B cell (primary cell): ENCODE results near the gene SMIM41. TPM values are rescaled to one million over a fixed set of nuclear protein-coding genes. Genes with fewer than 3 reads are reported as not detected.

ENCODE experiments used
- ATAC-seq: fragments of 200-7000 bp; cut with Tn5 transposase; one replicate; pipeline ENCODE4 v1.10.0; 2021; ENCODE audit warnings: low read depth, mild to moderate bottlenecking, moderate number of reproducible peaks, moderate library complexity
- CTCF ChIA-PET: fragments of 350-600 bp; sonication (Branson Sonifier 250); formaldehyde crosslinking; loops from one replicate; lab custom pipeline; 2021; ENCODE audit warnings: antibody characterized with exemption, inconsistent platforms; lab: Charles Lee
- POLR2A ChIA-PET: fragments of 350-600 bp; sonication (Branson Sonifier 250); formaldehyde crosslinking; loops from one replicate; lab custom pipeline; 2021; ENCODE audit warnings: antibody characterized with exemption; lab: Charles Lee
- DNase-seq: peaks from one replicate; pipeline ENCODE4 v3.0.0; 2013
- H2AFZ ChIP-seq: 2 replicates; pipeline ENCODE4 v1.6.1; 2012; ENCODE audit warnings: mild to moderate bottlenecking, low read depth, low read length; ENCODE audit not compliant: insufficient read depth, poor library complexity, severe bottlenecking
- H3K27ac ChIP-seq, 2 donors: 1 replicate in 1 of 2; 2 replicates in 1 of 2; pipeline ENCODE4 v1.5.1; 2012 to 2013; ENCODE audit warnings: low read length in 2 of 2, mild to moderate bottlenecking in 2 of 2, moderate library complexity in 1 of 2
- H3K27me3 ChIP-seq, 4 experiments: fragments of 200-600 bp in 1 of 4; sonication (generic) in 1 of 4; replicated peaks in 1 of 4; 1 replicate in 2 of 4; 2 replicates in 2 of 4; pipeline versions ENCODE4 v1.6.1 to v1.7.0; 2013 to 2016; ENCODE audit warnings: low read length in 3 of 4, mild to moderate bottlenecking in 2 of 4, mixed read lengths in 1 of 4, moderate library complexity in 1 of 4; ENCODE audit not compliant: insufficient read depth in 4 of 4, control insufficient read depth in 3 of 4; ENCODE audit errors: control extremely low read depth in 1 of 4
- H3K36me3 ChIP-seq, 2 experiments: replicated peaks in 1 of 2; 1 replicate in 1 of 2; 2 replicates in 1 of 2; pipeline versions ENCODE4 v1.6.1 to v1.7.1; 2013; ENCODE audit warnings: low read length in 1 of 2; ENCODE audit not compliant: insufficient read depth in 2 of 2, control insufficient read depth in 1 of 2; ENCODE audit errors: control extremely low read depth in 1 of 2, extremely low read depth in 1 of 2
- H3K4me1 ChIP-seq, 2 donors: fragments of 200-600 bp in 1 of 2; sonication (generic) in 1 of 2; 1 replicate in 1 of 2; 2 replicates in 1 of 2; pipeline versions ENCODE4 v1.5.1 to v1.6.1; 2013 to 2017; ENCODE audit warnings: low read length in 2 of 2; ENCODE audit not compliant: control insufficient read depth in 2 of 2, insufficient read depth in 2 of 2
- H3K4me2 ChIP-seq: replicated peaks from 2 replicates; pipeline ENCODE3; 2012; ENCODE audit warnings: mild to moderate bottlenecking, low read depth, low read length; ENCODE audit not compliant: poor library complexity, severe bottlenecking
- H3K4me3 ChIP-seq, 5 experiments: fragments of 200-600 bp in 1 of 5; sonication (generic) in 1 of 5; 1 replicate in 3 of 5; 2 replicates in 2 of 5; pipeline versions ENCODE4 v1.5.1 to v1.7.0; 2011 to 2016; ENCODE audit warnings: low read length in 4 of 5, mild to moderate bottlenecking in 4 of 5, low read depth in 2 of 5, control low read depth in 1 of 5, moderate library complexity in 1 of 5; ENCODE audit not compliant: insufficient read depth in 1 of 5; ENCODE audit errors: control extremely low read depth in 1 of 5, extremely low read depth in 1 of 5
- H3K79me2 ChIP-seq: fragments of 200-600 bp; sonication (generic); one replicate; pipeline ENCODE4 v1.6.0; 2016; ENCODE audit warnings: low read length; ENCODE audit not compliant: control insufficient read depth, insufficient read depth
- H3K9ac ChIP-seq: fragments of 200-600 bp; sonication (generic); 2 replicates; pipeline ENCODE4 v1.6.1; 2017; ENCODE audit warnings: mild to moderate bottlenecking, low read length, moderate library complexity
- H3K9me3 ChIP-seq, 3 donors: one replicate each; pipeline versions ENCODE4 v1.6.1 to v1.7.1; 2013; ENCODE audit warnings: low read length in 2 of 3; ENCODE audit not compliant: control insufficient read depth in 2 of 3, insufficient read depth in 1 of 3; ENCODE audit errors: control extremely low read depth in 1 of 3
- H4K20me1 ChIP-seq: 2 replicates; pipeline ENCODE4 v1.6.0; 2012; ENCODE audit warnings: mild to moderate bottlenecking, low read length; ENCODE audit not compliant: insufficient read depth, control insufficient read depth, poor library complexity, severe bottlenecking
- H3K27ac Mint-ChIP-seq: one replicate; pipeline ENCODE4 v1.8.0; 2021; ENCODE audit warnings: mixed read lengths
- H3K27me3 Mint-ChIP-seq: one replicate; pipeline ENCODE4 v1.8.0; 2021; ENCODE audit warnings: mixed read lengths
- H3K4me1 Mint-ChIP-seq: one replicate; pipeline ENCODE4 v1.8.0; 2021; ENCODE audit warnings: mixed read lengths
- H3K4me3 Mint-ChIP-seq: one replicate; pipeline ENCODE4 v1.8.0; 2021; ENCODE audit warnings: mixed read lengths
- H3K9me3 Mint-ChIP-seq: one replicate; pipeline ENCODE4 v1.8.0; 2022; ENCODE audit warnings: mixed read lengths; ENCODE audit not compliant: insufficient read depth
- EZH2 ChIP-seq: IDR thresholded peaks from 2 replicates; pipeline ENCODE4 v1.6.1; 2012; ENCODE audit warnings: borderline replicate concordance, low read depth, mild to moderate bottlenecking, moderate library complexity, low read length; ENCODE audit not compliant: insufficient read depth, poor library complexity, severe bottlenecking
- WGBS: methylation state at CpG from one replicate; pipeline ENCODE4 v1.1.5; 2013; ENCODE audit warnings: missing lambda C conversion rate; ENCODE audit not compliant: insufficient coverage; 5-methylcytosine and 5-hydroxymethylcytosine counted together
- intact Hi-C: fragments of 100-400 bp; cut with micrococcal nuclease; formaldehyde crosslinking; loops from one replicate; pipeline ENCODE4 v1.10.0; 2022
- polyA plus RNA-seq: library from polyadenylated mRNA; depleted of rRNA; stranded (reverse); fragments of >200 nt; gene quantifications from 2 replicates; pipeline ENCODE4 v1.2.3, GENCODE V29; 2012
- total RNA-seq, 2 donors: library from RNA; stranded (reverse); fragments of 120-200 nt in 1 of 2; gene quantifications; 1 replicate in 1 of 2; 2 replicates in 1 of 2; pipeline versions ENCODE4 v1.2.3 to v1.2.4, GENCODE V29; 2013 to 2022
- TF ChIP-seq, protein P1 (sequence below): fragments of 200-600 bp; IDR thresholded peaks from one replicate; pipeline ENCODE4 v1.8.0; 2022; ENCODE audit warnings: antibody characterized with exemption, mild to moderate bottlenecking

Gene SMIM41
- total and polyA plus RNA-seq, 2 donors (not counting 1 experiment from before 2014, with no cell fraction given), result 0.12 TPM; not detected in 1

DNA sequence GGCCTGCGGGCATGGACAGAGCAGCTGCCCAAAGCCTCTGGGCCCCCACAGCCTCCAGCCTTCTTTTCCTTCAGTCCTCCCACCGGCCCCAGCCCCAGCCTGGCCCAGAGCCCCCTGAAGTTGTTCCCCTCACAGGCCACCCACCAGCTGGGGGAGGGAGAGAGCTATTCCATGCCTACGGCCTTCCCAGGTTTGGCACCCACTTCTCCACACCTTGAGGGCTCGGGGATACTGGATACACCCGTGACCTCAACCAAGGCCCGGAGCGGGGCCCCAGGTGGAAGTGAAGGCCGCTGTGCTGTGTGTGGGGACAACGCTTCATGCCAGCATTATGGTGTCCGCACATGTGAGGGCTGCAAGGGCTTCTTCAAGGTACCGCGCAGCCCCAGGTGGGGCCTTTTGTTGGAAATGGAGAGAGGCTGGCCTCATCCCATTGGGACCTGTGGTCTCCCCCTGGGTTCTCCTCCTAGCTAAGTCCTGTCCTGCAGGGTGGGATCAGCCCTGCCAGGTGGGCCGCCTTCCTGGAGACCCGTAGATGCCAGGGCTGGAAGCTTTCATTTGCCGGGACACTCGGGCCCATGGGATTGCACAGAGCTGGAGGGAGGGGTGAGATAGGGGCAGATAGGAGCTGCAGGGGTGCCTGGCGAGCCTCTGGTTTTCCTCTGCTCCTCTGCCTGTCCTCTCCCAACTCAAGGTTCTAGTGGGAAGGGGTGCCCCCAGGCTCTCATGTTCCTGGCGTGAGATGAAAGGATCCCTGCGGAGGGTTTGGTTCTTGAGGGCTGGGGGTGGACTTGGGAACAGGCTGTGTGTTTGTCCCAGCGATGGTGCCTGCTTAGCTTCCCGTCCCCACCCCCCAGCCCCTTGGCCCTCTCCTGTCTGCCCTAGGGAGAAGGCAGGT, 24.4 kb upstream of the SMIM41 start:
- H3K9ac ChIP-seq, result no peak overlapping the region
- H3K27me3 Mint-ChIP-seq, result no peaks in the 10 kb centered on the region
- no peaks in the 10 kb centered on the region for H3K27me3 ChIP-seq
- no peak for TF ChIP-seq EZH2
- TF ChIP-seq, protein P1, sequence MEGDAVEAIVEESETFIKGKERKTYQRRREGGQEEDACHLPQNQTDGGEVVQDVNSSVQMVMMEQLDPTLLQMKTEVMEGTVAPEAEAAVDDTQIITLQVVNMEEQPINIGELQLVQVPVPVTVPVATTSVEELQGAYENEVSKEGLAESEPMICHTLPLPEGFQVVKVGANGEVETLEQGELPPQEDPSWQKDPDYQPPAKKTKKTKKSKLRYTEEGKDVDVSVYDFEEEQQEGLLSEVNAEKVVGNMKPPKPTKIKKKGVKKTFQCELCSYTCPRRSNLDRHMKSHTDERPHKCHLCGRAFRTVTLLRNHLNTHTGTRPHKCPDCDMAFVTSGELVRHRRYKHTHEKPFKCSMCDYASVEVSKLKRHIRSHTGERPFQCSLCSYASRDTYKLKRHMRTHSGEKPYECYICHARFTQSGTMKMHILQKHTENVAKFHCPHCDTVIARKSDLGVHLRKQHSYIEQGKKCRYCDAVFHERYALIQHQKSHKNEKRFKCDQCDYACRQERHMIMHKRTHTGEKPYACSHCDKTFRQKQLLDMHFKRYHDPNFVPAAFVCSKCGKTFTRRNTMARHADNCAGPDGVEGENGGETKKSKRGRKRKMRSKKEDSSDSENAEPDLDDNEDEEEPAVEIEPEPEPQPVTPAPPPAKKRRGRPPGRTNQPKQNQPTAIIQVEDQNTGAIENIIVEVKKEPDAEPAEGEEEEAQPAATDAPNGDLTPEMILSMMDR, result no peak
- ChIA-PET POLR2A (interaction anchor here (1.2 to 1.3 kb wide), 2 partner anchors 14 to 23 kb away, joined by 3 to 4 read pairs; partner anchors contain the start of gene ATG101), CTCF (interaction anchor here (1.0 to 1.4 kb wide), 5 partner anchors 13 to 52 kb away, joined by 3 to 6 read pairs (median 3); no protein-coding TSS in a partner anchor)
- H3K4me2 ChIP-seq, result no peak overlapping the region
- no peak overlapping the region for H3K4me3 Mint-ChIP-seq
- no peak for ATAC-seq
- DNase-seq, result no peak
- peaks cover 16 to 27% of the 10 kb centered on the region in 2 donors for H3K4me1 ChIP-seq
- no peak overlapping the region for H3K4me3 ChIP-seq
- intact Hi-C loops, result no loop called here
- H3K9me3 Mint-ChIP-seq, result no peaks in the 10 kb centered on the region
- H3K27ac Mint-ChIP-seq, result no peak overlapping the region
- H2AFZ ChIP-seq, result no peak overlapping the region
- H3K27ac ChIP-seq, result no peak overlapping the region
- peaks cover 0 to 35% of the 10 kb centered on the region in 2 experiments for H3K36me3 ChIP-seq
- H3K9me3 ChIP-seq, result no peaks in the 10 kb centered on the region
- H4K20me1 ChIP-seq, result peaks cover 39% of the 10 kb centered on the region
- WGBS, result 99% methylated on average over 14 of the region's 21 CpGs
- H3K79me2 ChIP-seq, result no peaks in the 10 kb centered on the region
- peaks cover 32% of the 10 kb centered on the region for H3K4me1 Mint-ChIP-seq
